ENCODE measurements around the gene LRRC8A. TPM values are rescaled to one million over a fixed set of nuclear protein-coding genes. Genes with fewer than 3 reads are reported as not detected.
"Not testable (repeated sequence)": the region's sequence is repeated elsewhere in the genome, so short reads cannot be mapped to it uniquely, and the experiment has no call there.

The LRRC8A gene
- total and polyA plus RNA-seq, 2 donors from 2014 or later, result 18.5 to 37.4 TPM

DNA sequence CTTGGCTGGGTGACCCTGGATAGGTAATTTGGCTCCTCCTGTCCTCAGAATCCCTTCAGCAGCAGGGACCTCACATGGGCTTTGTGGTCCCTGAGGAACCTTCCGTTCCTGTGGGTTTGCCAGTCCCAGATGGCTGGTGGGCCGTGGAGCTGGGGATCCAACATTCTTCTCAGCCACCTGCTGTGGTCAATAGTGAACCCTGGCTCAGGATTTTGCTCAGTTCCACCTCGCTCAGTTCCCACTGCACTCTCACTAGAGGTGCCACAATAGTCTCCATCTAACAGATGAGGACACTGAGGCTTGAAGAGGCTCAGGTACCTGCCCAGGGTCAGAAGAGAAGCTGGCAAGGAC, 35.3 kb upstream of the LRRC8A start:
- FAIRE-seq (no peak), DNase-seq (peak in 1 of 5 donors; percentile 15)
- H3K4me3 ChIP-seq (ENCODE audit: low read length in 3 of 3), result no peak overlapping the region
- H3K27ac ChIP-seq (ENCODE audit: low read depth in 2 of 2, low read length in 2 of 2), result no peak overlapping the region
- peaks cover 0 to 5% (median 0%) of the 10 kb centered on the region in 3 donors for H3K4me1 ChIP-seq (ENCODE audit: control insufficient read depth in 2 of 3, insufficient read depth in 2 of 3, low read depth in 1 of 3, low read length in 3 of 3)
- H3K9ac ChIP-seq (ENCODE audit: low read length in 3 of 3), result no peak overlapping the region
- TF ChIP-seq, protein P1, sequence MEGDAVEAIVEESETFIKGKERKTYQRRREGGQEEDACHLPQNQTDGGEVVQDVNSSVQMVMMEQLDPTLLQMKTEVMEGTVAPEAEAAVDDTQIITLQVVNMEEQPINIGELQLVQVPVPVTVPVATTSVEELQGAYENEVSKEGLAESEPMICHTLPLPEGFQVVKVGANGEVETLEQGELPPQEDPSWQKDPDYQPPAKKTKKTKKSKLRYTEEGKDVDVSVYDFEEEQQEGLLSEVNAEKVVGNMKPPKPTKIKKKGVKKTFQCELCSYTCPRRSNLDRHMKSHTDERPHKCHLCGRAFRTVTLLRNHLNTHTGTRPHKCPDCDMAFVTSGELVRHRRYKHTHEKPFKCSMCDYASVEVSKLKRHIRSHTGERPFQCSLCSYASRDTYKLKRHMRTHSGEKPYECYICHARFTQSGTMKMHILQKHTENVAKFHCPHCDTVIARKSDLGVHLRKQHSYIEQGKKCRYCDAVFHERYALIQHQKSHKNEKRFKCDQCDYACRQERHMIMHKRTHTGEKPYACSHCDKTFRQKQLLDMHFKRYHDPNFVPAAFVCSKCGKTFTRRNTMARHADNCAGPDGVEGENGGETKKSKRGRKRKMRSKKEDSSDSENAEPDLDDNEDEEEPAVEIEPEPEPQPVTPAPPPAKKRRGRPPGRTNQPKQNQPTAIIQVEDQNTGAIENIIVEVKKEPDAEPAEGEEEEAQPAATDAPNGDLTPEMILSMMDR (IDR thresholded peaks at IDR 0.05; ENCODE audit: borderline replicate concordance, extremely low read depth, insufficient read depth), result no peak
- H3K36me3 ChIP-seq (ENCODE audit: control insufficient read depth in 2 of 3, insufficient read depth in 3 of 3, low read length in 3 of 3), result peaks cover 0 to 5% (median 0%) of the 10 kb centered on the region in 3 donors
- peaks cover 0 to 4% (median 0%) of the 10 kb centered on the region in 3 donors for H3K9me3 ChIP-seq (ENCODE audit: control insufficient read depth in 2 of 3, insufficient read depth in 1 of 3, low read length in 3 of 3)
- intact Hi-C loops (cut with DNase I), result no loop called here
- H3K27me3 ChIP-seq (ENCODE audit: control insufficient read depth, insufficient read depth, low read length), result no peaks in the 10 kb centered on the region

DNA sequence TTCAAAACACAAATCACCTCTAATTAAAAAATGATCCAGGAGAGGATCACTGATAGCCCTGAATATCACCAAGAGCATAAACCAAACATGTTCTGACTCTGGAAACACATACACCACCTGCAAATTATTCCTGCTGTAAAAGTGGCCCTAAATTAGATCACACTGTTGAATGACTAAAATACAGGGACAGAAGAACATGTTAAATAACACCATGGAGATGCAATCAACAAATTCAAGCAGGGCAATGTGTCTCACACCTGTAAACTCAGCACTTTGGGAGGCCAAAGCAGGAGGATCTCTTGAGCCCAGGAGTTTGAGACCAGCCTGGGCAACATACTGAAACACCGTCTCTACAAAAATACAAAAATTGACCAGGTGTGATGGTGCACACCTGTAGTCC, 34.1 kb upstream of the LRRC8A start:
- DNase-seq, result no peak
- TF ChIP-seq, protein P1 (IDR thresholded peaks at IDR 0.05; ENCODE audit: borderline replicate concordance, extremely low read depth, insufficient read depth), result no peak
- Histone ChIP-seq H3K27ac (ENCODE audit: low read depth in 2 of 2, low read length in 2 of 2) (no peak overlapping the region), H3K4me3 (ENCODE audit: low read length in 3 of 3) (no peak overlapping the region), H3K36me3 (ENCODE audit: control insufficient read depth in 2 of 3, insufficient read depth in 3 of 3, low read length in 3 of 3) (no peaks in the 10 kb centered on the region), H3K27me3 (ENCODE audit: control insufficient read depth, insufficient read depth, low read length) (no peaks in the 10 kb centered on the region), H3K4me1 (ENCODE audit: control insufficient read depth in 2 of 3, insufficient read depth in 2 of 3, low read depth in 1 of 3, low read length in 3 of 3) (peaks cover 0 to 5% (median 0%) of the 10 kb centered on the region in 3 donors), H3K9ac (ENCODE audit: low read length in 3 of 3) (no peak overlapping the region), H3K9me3 (ENCODE audit: control insufficient read depth in 2 of 3, insufficient read depth in 1 of 3, low read length in 3 of 3) (peaks cover 0 to 4% (median 0%) of the 10 kb centered on the region in 3 donors)
- FAIRE-seq, result no peak
- intact Hi-C loops (cut with DNase I), result no loop called here

DNA sequence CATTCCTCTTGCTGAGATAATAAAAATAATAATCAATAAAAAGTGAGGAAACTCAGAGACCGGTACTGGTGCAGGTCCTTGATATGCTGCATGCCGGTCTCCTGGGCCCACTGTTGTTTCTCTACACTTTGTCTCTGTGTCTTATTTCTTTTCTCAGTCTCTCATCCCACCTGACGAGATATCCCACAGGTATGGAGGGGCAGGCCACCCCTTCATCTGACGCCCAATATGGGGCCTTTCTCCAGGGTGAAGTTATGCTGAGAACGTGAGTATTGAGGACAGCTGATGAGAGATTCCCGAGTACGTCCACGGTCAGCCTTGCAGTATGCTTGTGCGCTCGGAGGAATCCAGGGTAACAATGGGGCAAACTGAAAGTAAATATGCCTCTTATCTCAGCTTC, 30.9 kb upstream of the LRRC8A start:
- H3K27ac ChIP-seq (ENCODE audit: low read depth in 2 of 2, low read length in 2 of 2); H3K4me3 ChIP-seq (ENCODE audit: low read length in 3 of 3); H3K36me3 ChIP-seq (ENCODE audit: control insufficient read depth in 2 of 3, insufficient read depth in 3 of 3, low read length in 3 of 3); H3K9ac ChIP-seq (ENCODE audit: low read length in 3 of 3); H3K27me3 ChIP-seq (ENCODE audit: control insufficient read depth, insufficient read depth, low read length); H3K9me3 ChIP-seq (ENCODE audit: control insufficient read depth in 2 of 3, insufficient read depth in 1 of 3, low read length in 3 of 3); DNase-seq; FAIRE-seq; H3K4me1 ChIP-seq (ENCODE audit: control insufficient read depth in 2 of 3, insufficient read depth in 2 of 3, low read depth in 1 of 3, low read length in 3 of 3); intact Hi-C loops (cut with DNase I): not testable (repeated sequence)

DNA sequence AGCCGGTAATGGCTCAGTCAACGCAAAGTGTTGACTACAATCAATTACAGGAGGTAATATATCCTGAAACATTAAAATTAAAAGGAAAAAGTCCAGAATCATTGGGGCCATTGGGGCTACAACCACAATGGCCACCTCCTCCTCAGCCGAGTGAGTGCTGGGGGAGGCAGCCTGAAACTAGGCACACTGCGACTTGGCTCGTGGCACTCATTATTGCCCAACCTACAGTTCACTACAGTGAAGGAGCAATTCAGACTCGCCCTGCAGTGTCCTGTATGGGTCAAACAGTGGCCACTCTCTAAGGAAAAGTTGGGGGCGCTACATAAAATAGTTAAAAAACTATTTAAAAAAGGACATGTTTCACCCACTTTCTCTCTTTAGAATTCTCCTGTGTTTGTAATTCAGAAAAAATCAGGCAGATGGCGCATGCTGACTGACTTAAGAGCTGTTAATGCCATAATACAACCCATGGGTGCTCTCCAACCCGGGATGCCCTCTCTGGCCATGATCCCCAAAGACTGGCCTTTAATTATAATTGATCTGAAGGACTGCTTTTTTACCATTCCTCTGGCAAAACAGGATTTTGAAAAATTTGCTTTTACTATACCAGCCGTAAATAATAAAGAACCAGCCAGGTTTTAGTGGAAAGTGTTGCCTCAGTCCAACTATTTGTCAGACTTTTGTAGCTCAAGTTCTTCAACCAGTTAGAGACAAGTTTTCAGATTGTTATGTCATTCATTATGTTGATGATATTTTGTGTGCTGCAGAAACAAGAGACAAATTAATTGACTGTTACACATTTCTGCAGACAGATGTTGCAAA, 29.9 kb upstream of the LRRC8A start:
- peak in 3 of 5 donors; percentile 37 to 42 (median 41) for DNase-seq
- intact Hi-C loops (cut with DNase I); H3K4me3 ChIP-seq (ENCODE audit: low read length in 3 of 3); FAIRE-seq; H3K36me3 ChIP-seq (ENCODE audit: control insufficient read depth in 2 of 3, insufficient read depth in 3 of 3, low read length in 3 of 3); H3K9me3 ChIP-seq (ENCODE audit: control insufficient read depth in 2 of 3, insufficient read depth in 1 of 3, low read length in 3 of 3); H3K27me3 ChIP-seq (ENCODE audit: control insufficient read depth, insufficient read depth, low read length); H3K9ac ChIP-seq (ENCODE audit: low read length in 3 of 3); H3K4me1 ChIP-seq (ENCODE audit: control insufficient read depth in 2 of 3, insufficient read depth in 2 of 3, low read depth in 1 of 3, low read length in 3 of 3); H3K27ac ChIP-seq (ENCODE audit: low read depth in 2 of 2, low read length in 2 of 2): not testable (repeated sequence)
- TF ChIP-seq, protein P1 (IDR thresholded peaks at IDR 0.05; ENCODE audit: borderline replicate concordance, extremely low read depth, insufficient read depth), result peak; percentile 64

DNA sequence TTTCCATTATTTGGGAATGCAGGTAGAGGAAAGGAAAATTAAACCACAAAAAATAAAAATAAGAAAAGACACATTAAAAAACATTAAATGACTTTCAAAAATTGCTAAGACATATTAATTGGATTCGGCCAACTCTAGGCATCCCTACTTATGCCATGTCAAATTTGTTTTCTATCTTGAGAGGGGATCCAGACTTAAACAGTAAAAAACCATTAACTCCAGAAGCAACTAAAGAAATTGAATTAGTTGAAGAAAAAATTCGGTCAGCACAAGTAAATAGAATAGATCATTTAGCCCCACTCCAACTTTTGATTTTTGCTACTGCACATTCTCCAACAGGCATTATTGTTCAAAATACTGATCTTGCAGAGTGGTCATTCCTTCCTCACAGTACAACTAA, 29.3 kb upstream of the LRRC8A start:
- H3K4me3 ChIP-seq (ENCODE audit: low read length in 3 of 3); H3K27me3 ChIP-seq (ENCODE audit: control insufficient read depth, insufficient read depth, low read length); H3K27ac ChIP-seq (ENCODE audit: low read depth in 2 of 2, low read length in 2 of 2); H3K4me1 ChIP-seq (ENCODE audit: control insufficient read depth in 2 of 3, insufficient read depth in 2 of 3, low read depth in 1 of 3, low read length in 3 of 3); DNase-seq; H3K9ac ChIP-seq (ENCODE audit: low read length in 3 of 3); H3K9me3 ChIP-seq (ENCODE audit: control insufficient read depth in 2 of 3, insufficient read depth in 1 of 3, low read length in 3 of 3); H3K36me3 ChIP-seq (ENCODE audit: control insufficient read depth in 2 of 3, insufficient read depth in 3 of 3, low read length in 3 of 3); intact Hi-C loops (cut with DNase I); FAIRE-seq: not testable (repeated sequence)

DNA sequence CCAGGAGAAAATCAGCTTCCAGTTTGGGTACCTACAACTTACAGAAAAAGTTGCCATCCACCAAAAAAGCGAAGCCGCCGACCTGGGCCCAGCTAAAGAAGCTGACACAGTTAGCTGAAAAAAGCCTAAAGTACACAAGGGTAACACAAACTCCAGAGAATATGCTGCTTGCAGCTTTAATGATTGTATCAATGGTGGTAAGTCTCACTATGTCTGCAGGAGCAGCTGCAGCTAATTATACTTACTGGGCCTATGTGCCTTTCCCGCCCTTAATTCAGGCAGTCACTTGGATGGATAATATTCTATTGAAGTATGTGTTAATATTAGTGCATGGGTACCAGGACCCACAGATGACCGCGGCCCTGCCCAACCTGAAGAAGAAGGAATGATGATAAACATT, 27.5 kb upstream of the LRRC8A start:
- H3K4me1 ChIP-seq (ENCODE audit: control insufficient read depth in 2 of 3, insufficient read depth in 2 of 3, low read depth in 1 of 3, low read length in 3 of 3); intact Hi-C loops (cut with DNase I); FAIRE-seq: not testable (repeated sequence)

More for the DNA sequence above, 27.5 kb upstream of the LRRC8A start:
- DNase-seq, result peak in 1 of 5 donors; percentile 29
- not testable (repeated sequence) for H3K27me3 ChIP-seq (ENCODE audit: control insufficient read depth, insufficient read depth, low read length); H3K27ac ChIP-seq (ENCODE audit: low read depth in 2 of 2, low read length in 2 of 2); H3K9me3 ChIP-seq (ENCODE audit: control insufficient read depth in 2 of 3, insufficient read depth in 1 of 3, low read length in 3 of 3); H3K36me3 ChIP-seq (ENCODE audit: control insufficient read depth in 2 of 3, insufficient read depth in 3 of 3, low read length in 3 of 3); H3K4me3 ChIP-seq (ENCODE audit: low read length in 3 of 3); H3K9ac ChIP-seq (ENCODE audit: low read length in 3 of 3)

Measured in kidney (tissue), 14 donors.